ENCODE data around the gene SLC5A9. TPM values are rescaled to one million over a fixed set of nuclear protein-coding genes. Genes with fewer than 3 reads are reported as not detected.
"Not testable (repeated sequence)": the region's sequence is repeated elsewhere in the genome, so short reads cannot be mapped to it uniquely, and the experiment has no call there.

Gene SLC5A9
- total RNA-seq, 1 donor from 2014 or later, result not detected

GRCh38 chr1:48285525-48285924 lies 63.0 kb downstream of the SLC5A9 start:
- H3K4me3 ChIP-seq (ENCODE audit: low read depth, low read length), result no peak overlapping the region
- no peaks in the 10 kb centered on the region for H3K36me3 ChIP-seq (ENCODE audit: control insufficient read depth, insufficient read depth, low read length)
- H3K27me3 ChIP-seq (ENCODE audit: control insufficient read depth, insufficient read depth, low read length), result no peaks in the 10 kb centered on the region
- TF ChIP-seq, protein P1, sequence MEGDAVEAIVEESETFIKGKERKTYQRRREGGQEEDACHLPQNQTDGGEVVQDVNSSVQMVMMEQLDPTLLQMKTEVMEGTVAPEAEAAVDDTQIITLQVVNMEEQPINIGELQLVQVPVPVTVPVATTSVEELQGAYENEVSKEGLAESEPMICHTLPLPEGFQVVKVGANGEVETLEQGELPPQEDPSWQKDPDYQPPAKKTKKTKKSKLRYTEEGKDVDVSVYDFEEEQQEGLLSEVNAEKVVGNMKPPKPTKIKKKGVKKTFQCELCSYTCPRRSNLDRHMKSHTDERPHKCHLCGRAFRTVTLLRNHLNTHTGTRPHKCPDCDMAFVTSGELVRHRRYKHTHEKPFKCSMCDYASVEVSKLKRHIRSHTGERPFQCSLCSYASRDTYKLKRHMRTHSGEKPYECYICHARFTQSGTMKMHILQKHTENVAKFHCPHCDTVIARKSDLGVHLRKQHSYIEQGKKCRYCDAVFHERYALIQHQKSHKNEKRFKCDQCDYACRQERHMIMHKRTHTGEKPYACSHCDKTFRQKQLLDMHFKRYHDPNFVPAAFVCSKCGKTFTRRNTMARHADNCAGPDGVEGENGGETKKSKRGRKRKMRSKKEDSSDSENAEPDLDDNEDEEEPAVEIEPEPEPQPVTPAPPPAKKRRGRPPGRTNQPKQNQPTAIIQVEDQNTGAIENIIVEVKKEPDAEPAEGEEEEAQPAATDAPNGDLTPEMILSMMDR (IDR thresholded peaks at IDR 0.05; ENCODE audit: insufficient read depth, low read length, severe bottlenecking), result no peak
- FAIRE-seq (no peak), DNase-seq (ENCODE audit: low read depth) (no peak)

GRCh38 chr1:48291421-48291820 lies 68.9 kb downstream of the SLC5A9 start:
- TF ChIP-seq, protein P1 (IDR thresholded peaks at IDR 0.05; ENCODE audit: insufficient read depth, low read length, severe bottlenecking), result no peak
- no peak for DNase-seq (ENCODE audit: low read depth)
- FAIRE-seq, result no peak
- Histone ChIP-seq H3K27me3 (ENCODE audit: control insufficient read depth, insufficient read depth, low read length) (no peaks in the 10 kb centered on the region), H3K4me3 (ENCODE audit: low read depth, low read length) (no peak overlapping the region), H3K36me3 (ENCODE audit: control insufficient read depth, insufficient read depth, low read length) (no peaks in the 10 kb centered on the region)

DNA sequence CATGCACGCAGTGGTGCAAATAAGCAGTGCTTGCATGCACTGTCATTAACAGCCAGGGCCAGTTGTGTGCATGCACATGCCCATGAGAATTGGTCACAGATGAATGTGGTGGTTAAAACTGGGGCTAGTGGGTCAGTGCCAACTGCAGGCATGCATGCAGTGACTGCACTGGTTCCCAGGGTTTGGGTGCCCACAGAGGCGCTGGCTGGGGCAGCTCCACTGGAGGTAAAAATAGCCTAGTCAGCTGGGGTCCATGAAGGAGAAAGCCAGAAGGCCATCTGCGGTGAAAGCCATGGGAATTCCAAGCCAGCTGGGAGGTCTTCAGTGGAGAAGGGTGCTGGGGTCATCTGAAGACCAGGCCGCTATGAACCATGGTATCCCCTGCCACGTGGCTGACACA lies 70.2 kb downstream of the SLC5A9 start:
- DNase-seq (ENCODE audit: low read depth) (no peak), FAIRE-seq (no peak)
- Histone ChIP-seq H3K36me3 (ENCODE audit: control insufficient read depth, insufficient read depth, low read length) (no peaks in the 10 kb centered on the region), H3K27me3 (ENCODE audit: control insufficient read depth, insufficient read depth, low read length) (no peaks in the 10 kb centered on the region), H3K4me3 (ENCODE audit: low read depth, low read length) (no peak overlapping the region)
- TF ChIP-seq, protein P1 (IDR thresholded peaks at IDR 0.05; ENCODE audit: insufficient read depth, low read length, severe bottlenecking), result no peak

DNA sequence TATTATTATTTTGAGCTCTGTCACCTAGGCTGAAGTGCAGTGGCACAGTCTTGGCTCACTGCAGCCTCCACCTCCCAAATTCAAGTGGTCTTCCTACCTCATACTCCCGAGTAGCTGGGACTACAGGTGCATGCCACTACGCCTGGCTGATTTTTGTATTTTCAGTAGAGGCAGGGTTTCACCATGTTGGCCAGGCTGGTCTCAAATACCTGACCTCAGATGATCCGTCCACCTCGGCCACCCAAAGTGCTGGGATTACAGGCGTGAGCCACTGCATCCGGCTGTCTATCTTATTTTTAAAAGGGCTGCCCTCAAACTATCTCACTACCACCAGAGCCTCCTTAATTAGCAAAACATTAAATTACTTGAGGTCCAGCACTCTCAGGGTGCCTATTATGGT lies 71.6 kb downstream of the SLC5A9 start:
- not testable (repeated sequence) for FAIRE-seq; DNase-seq (ENCODE audit: low read depth); H3K36me3 ChIP-seq (ENCODE audit: control insufficient read depth, insufficient read depth, low read length); H3K27me3 ChIP-seq (ENCODE audit: control insufficient read depth, insufficient read depth, low read length); H3K4me3 ChIP-seq (ENCODE audit: low read depth, low read length)

DNA sequence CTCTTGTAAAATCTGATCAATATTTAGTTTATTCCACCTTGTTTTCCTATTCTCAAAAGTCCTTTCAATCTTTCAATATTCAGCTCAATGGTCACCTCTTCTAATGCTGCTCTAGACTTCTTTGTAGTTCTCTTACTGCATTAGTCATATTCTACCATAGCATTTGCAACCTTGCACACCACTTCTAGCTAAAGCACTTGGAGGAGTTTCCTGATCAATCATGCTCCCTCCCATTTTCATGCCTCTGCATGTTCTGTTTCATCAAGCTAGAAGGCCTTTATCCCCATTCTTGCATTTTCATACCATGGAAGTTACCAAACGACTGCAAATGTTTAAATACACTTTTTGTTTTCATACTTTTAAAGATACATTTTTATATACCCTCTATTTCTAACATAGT lies 72.1 kb downstream of the SLC5A9 start:
- no peak overlapping the region for H3K4me3 ChIP-seq (ENCODE audit: low read depth, low read length)
- no peak for FAIRE-seq
- H3K36me3 ChIP-seq (ENCODE audit: control insufficient read depth, insufficient read depth, low read length), result no peaks in the 10 kb centered on the region
- H3K27me3 ChIP-seq (ENCODE audit: control insufficient read depth, insufficient read depth, low read length), result no peaks in the 10 kb centered on the region
- peak; percentile 94 for DNase-seq (ENCODE audit: low read depth)
- TF ChIP-seq, protein P1 (IDR thresholded peaks at IDR 0.05; ENCODE audit: insufficient read depth, low read length, severe bottlenecking), result no peak

Other genes starting within 250 kb of the SLC5A9 start
- under 0.01 TPM in 2 replicates for gene TRABD2B, start 225.3 kb upstream of the SLC5A9 start, total RNA-seq
- gene SPATA6, start 249.5 kb downstream of the SLC5A9 start, total RNA-seq, result 0.79 and 2.0 TPM in 2 replicates

All from bronchial epithelial cell (primary cell).